AG09319 (cell line): Measurements from ENCODE around the gene SLC26A8.
"Not testable (repeated sequence)": the region's sequence is repeated elsewhere in the genome, so short reads cannot be mapped to it uniquely, and the experiment has no call there.

ENCODE experiments used
- DNase-seq: peaks from one replicate; pipeline ENCODE4 v3.0.0-alpha.2; 2010; ENCODE audit warnings: low read depth; ENCODE audit errors: extremely low read depth
- CTCF ChIP-seq: IDR thresholded peaks from 2 replicates; pipeline ENCODE4 v1.5.1; 2011; ENCODE audit warnings: low read depth, mild to moderate bottlenecking, inconsistent platforms, low read length, moderate library complexity

The SLC26A8 gene

DNA sequence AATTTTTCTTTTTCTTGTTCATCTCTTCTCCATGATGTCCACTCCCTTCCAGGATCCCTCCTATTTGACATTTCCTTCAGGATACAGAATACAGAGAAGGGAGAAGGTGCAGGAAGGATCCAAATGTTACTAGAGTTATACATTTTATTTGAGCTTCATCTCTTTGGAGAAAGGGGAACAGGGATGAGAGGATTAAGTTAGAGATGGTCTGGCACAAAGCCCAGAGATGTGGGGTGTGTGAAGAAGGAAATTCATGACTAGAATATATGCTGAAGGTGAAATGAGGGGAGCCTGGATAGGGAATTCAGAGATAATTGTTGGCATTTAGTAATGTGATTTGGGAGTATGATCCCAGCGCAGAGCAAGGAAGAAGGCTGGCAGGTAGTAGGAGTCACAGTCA is 81.1 kb downstream of the SLC26A8 start:
- no peak for TF ChIP-seq CTCF
- DNase-seq: no peak

DNA sequence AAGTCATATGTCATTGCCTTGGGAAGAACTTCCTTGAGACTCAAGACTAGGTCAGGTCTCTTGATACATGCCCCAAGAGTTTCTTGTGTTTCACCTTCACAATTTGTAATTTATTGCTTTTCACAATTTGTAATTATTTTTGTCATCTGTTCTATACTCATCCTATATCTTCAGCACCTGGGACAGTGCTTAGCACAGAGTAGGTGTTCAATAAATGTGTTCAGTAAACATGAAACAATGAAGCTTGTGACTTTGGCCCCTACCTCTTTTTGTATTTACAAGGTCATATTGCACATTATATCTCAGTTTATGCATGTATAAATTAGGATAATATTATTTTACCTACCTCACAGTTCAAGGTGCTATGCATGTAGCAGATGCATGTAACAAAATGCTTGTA is 82.1 kb downstream of the SLC26A8 start:
- TF ChIP-seq CTCF: no peak
- DNase-seq: no peak

- not testable (repeated sequence) for DNase-seq
Observed at GRCh38 chr6:35941170-35941569, 83.3 kb downstream of the SLC26A8 start.

DNA sequence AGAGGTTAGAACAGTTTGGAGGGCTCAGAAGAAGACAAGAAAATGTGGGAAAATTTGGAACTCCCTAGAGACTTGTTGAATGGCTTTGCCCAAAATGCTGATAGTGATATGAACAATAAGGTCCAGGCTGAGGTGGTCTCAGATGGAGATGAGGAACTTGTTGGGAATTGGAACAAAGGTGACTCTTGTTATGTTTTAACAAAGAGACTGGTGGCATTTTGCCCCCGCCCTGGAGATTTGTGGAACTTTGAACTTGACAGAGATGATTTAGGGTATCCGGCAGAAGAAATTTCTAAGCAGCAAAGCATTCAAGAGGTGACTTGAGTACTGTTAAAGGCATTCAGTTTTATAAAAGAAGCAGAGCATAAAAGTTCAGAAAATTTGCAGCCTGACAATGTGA is 84.4 kb downstream of the SLC26A8 start:
- DNase-seq: not testable (repeated sequence)

DNA sequence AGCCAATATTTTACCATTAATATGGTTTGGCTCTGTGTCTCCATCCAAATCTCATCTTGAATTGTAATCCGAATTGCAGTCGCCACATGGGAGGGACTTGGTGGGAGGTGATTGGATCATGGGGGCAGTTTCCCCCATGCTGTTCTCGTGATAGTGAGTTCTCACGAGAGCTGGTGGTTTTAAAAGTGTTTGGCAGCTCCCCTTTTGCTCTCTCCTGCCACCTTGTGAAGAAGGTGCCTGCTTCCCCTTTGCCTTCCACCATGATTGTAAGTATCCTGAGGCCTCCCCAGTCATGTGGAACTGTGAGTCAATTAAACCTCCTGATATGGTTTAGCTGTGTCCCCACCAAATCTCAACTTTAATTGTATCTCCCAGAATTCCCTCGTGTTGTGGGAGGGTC is 85.2 kb downstream of the SLC26A8 start:
- DNase-seq: not testable (repeated sequence)

DNA sequence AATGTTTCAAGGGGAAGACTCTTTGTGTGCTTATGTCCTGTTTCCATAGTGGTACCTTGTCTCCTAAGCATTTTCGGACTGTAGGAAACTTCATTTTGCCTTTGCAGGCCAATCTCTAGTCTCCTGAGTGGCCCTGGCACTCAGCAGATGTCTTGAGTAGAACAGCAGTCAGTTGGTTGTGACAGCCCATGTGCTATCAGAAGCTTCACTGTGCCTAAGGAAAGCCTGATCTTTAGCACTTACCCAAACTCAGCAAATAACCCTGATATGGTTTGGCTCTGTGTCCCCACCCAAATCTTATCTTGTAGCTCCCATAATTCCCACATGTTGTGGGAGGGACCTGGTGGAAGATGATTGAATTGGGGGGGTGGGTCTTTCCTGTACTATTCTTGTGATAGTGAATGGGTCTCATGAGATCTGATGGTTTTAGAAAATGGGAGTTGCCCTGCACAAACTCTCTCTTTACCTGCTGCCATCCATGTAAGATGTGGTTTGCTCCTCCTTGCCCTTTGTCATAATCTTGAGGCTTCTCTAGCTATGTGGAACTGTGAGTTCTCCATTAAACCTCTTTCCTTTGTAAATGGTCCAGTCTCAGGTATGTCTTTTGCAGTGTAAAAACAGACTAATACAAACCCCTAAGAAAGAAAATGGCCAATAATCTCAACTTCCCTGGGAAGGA is 87.6 kb downstream of the SLC26A8 start:
- no peak for DNase-seq

GRCh38 chr6:35935469-35935868 is 89.0 kb downstream of the SLC26A8 start:
- no peak for TF ChIP-seq CTCF
- no peak for DNase-seq

More for the DNA sequence above, 87.6 kb downstream of the SLC26A8 start:
- TF ChIP-seq CTCF: no peak

- no peak for TF ChIP-seq CTCF
- DNase-seq: no peak
Observed at GRCh38 chr6:35933844-35934243, 90.6 kb downstream of the SLC26A8 start.

DNA sequence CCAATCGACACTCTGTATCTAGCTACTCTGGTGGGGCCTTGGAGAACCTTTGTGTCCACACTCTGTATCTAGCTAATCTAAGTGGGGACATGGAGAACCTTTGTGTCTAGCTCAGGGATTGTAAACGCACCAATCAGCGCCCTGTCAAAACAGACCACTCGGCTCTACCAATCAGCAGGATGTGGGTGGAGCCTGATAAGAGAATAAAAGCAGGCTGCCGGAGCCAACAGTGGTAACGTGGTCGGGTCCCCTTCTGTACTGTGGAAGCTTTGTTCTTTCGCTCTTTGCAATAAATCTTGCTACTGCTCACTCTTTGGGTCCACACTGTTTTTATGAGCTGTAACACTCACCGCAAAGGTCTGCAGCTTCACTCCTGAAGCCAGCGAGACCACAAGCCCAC is 92.6 kb downstream of the SLC26A8 start:
- not testable (repeated sequence) for DNase-seq

- no peak for TF ChIP-seq CTCF
- no peak for DNase-seq
Observed at GRCh38 chr6:35931120-35931561, 93.3 kb downstream of the SLC26A8 start.
